ENCODE data around the gene KIF26B.

- TF ChIP-seq CTCF (conservative IDR thresholded peaks at IDR 0.05; ENCODE audit: low read depth, low read length) (no peak), EZH2phosphoT487 (IDR thresholded peaks at IDR 0.05; ENCODE audit: borderline replicate concordance, low read length) (no peak), EZH2 (IDR thresholded peaks at IDR 0.05; ENCODE audit: low read length, unreplicated experiment) (no peak)
These were observed 553.2 kb downstream of the KIF26B start for GRCh38 chr1:245707941-245708340.
